ENCODE measurements around the gene S1PR5. TPM values are rescaled to one million over a fixed set of nuclear protein-coding genes. Genes with fewer than 3 reads are reported as not detected.

Gene S1PR5
- total RNA-seq, 1 experiment from 2014 or later, result 4.4 TPM

DNA sequence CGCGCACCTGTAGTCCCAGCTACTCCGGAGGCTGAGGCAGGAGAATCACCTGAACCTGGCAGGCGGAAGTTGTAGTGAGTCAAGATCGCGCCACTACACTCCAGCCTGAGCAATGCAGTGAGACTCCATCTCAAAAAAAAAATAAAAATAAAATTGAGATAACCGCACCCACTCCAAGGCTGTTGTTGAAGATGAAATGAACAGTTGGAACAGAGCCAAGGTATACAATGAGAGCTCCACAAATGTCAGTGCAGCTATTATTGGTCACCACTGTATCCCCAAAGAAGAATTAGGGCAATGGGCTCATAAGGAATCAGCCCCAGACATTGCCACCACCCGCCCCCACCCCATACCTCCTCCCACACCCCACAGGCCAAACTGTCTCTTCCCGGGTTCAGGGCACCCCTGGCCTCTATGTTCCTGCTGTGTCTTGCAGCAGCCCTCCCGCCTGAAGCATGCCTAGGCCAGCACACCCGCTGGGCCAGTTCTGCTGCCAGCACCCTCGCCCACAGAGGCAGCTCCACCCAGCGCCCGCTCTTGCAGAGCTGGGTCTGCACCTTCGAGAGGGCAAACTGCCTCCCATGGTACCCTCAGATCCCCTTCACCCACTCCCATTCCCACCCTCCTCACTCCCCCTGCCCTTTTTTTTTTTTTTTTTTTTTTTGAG, 3.5 kb upstream of the S1PR5 start:
- no peak overlapping the region for H2AFZ ChIP-seq (ENCODE audit: low read depth, low read length, poor library complexity, severe bottlenecking)
- no peaks in the 10 kb centered on the region for H3K27me3 ChIP-seq (ENCODE audit: insufficient read depth, low read length)
- intact Hi-C loops (cut with micrococcal nuclease), result no loop called here
- ChIA-PET POLR2A (no interaction called here), CTCF (interaction anchor here (0.6 to 1.1 kb wide), 2 partner anchors 21 to 23 kb away, joined by 3 read pairs; partner anchors contain the start of gene ATG4D), RAD21 (ENCODE audit: low non-redundant PET in 1 of 2, low total read pairs in 2 of 2, uncharacterized antibody in 2 of 2, unreplicated experiment in 2 of 2) (no interaction called here)
- H3K36me3 ChIP-seq (ENCODE audit: control insufficient read depth in 1 of 2, insufficient read depth in 2 of 2, low read length in 2 of 2), result no peaks in the 10 kb centered on the region
- no peak overlapping the region for H3K27ac ChIP-seq (ENCODE audit: low read depth, low read length)
- no peak overlapping the region for H3K9ac ChIP-seq (ENCODE audit: low read length)
- H3K9me3 ChIP-seq (ENCODE audit: control insufficient read depth in 1 of 2, insufficient read depth in 1 of 2, low read depth in 1 of 2, low read length in 2 of 2), result no peaks in the 10 kb centered on the region
- no peak overlapping the region for H3K4me3 ChIP-seq (replicated peaks in 1 of 2; ENCODE audit: low read depth in 1 of 2, low read length in 2 of 2)
- H3K79me2 ChIP-seq (ENCODE audit: insufficient read depth, low read length), result no peaks in the 10 kb centered on the region
- no peaks in the 10 kb centered on the region for H4K20me1 ChIP-seq (ENCODE audit: insufficient read depth)
- ATAC-seq, result no peak
- H3K4me2 ChIP-seq (ENCODE audit: low read length), result no peak overlapping the region
- no peak for TF ChIP-seq CEBPB (IDR thresholded peaks at IDR 0.05; ENCODE audit: low read depth)
- TF ChIP-seq JUND (IDR thresholded peaks at IDR 0.05), result no peak
- TF ChIP-seq TCF7L2 (IDR thresholded peaks at IDR 0.05; ENCODE audit: borderline replicate concordance, extremely low read depth, insufficient read depth, insufficient read length), result no peak
- TF ChIP-seq, protein P1, sequence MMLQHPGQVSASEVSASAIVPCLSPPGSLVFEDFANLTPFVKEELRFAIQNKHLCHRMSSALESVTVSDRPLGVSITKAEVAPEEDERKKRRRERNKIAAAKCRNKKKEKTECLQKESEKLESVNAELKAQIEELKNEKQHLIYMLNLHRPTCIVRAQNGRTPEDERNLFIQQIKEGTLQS (IDR thresholded peaks at IDR 0.05), result no peak
- no peak for TF ChIP-seq CBX3 (IDR thresholded peaks at IDR 0.05; ENCODE audit: low read depth)
- no peak for DNase-seq (ENCODE audit: low read depth, low spot score)
- no peaks in the 10 kb centered on the region for H3K9me2 ChIP-seq (ENCODE audit: insufficient read depth)
- BruUV-seq (replicated peaks), result no TSS peak
- H3K4me1 ChIP-seq (ENCODE audit: control insufficient read depth in 1 of 2, insufficient read depth in 2 of 2, low read length in 2 of 2), result peaks cover 16 to 44% of the 10 kb centered on the region in 2 experiments; a peak in 3 of 4 replicates

DNA sequence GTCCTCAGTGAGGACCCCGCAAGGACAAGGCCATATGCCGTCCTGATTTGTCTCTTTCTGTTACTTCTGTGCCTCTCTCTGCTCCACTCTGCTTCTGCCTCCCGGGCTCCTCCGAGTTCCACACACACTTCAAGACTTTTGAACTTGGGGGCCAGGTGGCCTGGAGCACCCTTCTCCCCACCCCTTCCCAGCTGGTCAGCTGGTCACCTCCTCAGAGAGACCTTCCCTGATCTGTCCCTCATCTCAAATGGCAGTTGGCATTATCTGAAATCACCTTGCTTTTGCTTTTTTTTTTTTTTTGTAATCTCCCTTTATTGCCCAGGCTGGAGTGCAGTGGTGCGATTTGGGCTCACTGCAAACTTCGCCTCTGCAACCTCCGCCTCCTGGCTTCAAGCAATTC, 2.2 kb upstream of the S1PR5 start:
- no peak overlapping the region for H3K27ac ChIP-seq (ENCODE audit: low read depth, low read length)
- DNase-seq (ENCODE audit: low read depth, low spot score) (no peak), ATAC-seq (no peak)
- H3K4me2 ChIP-seq (ENCODE audit: low read length), result no peak overlapping the region
- H4K20me1 ChIP-seq (ENCODE audit: insufficient read depth), result no peaks in the 10 kb centered on the region
- ChIA-PET POLR2A (no interaction called here), CTCF (interaction anchor here (1.1 kb wide), 1 partner anchor 22 kb away, joined by 3 read pairs; no protein-coding TSS in a partner anchor), RAD21 (ENCODE audit: low non-redundant PET in 1 of 2, low total read pairs in 2 of 2, uncharacterized antibody in 2 of 2, unreplicated experiment in 2 of 2) (no interaction called here)
- H3K36me3 ChIP-seq (ENCODE audit: control insufficient read depth in 1 of 2, insufficient read depth in 2 of 2, low read length in 2 of 2), result no peaks in the 10 kb centered on the region
- no peaks in the 10 kb centered on the region for H3K79me2 ChIP-seq (ENCODE audit: insufficient read depth, low read length)
- TF ChIP-seq EZH2 (IDR thresholded peaks at IDR 0.05) (no peak), SIN3A (IDR thresholded peaks at IDR 0.05; ENCODE audit: low read depth) (no peak), CEBPB (IDR thresholded peaks at IDR 0.05; ENCODE audit: low read depth) (no peak), RAD21 (IDR thresholded peaks at IDR 0.05; ENCODE audit: low read depth) (no peak), ZFX (IDR thresholded peaks at IDR 0.05) (no peak), TCF7L2 (IDR thresholded peaks at IDR 0.05; ENCODE audit: borderline replicate concordance, extremely low read depth, insufficient read depth, insufficient read length) (no peak)
- TF ChIP-seq, protein P2, sequence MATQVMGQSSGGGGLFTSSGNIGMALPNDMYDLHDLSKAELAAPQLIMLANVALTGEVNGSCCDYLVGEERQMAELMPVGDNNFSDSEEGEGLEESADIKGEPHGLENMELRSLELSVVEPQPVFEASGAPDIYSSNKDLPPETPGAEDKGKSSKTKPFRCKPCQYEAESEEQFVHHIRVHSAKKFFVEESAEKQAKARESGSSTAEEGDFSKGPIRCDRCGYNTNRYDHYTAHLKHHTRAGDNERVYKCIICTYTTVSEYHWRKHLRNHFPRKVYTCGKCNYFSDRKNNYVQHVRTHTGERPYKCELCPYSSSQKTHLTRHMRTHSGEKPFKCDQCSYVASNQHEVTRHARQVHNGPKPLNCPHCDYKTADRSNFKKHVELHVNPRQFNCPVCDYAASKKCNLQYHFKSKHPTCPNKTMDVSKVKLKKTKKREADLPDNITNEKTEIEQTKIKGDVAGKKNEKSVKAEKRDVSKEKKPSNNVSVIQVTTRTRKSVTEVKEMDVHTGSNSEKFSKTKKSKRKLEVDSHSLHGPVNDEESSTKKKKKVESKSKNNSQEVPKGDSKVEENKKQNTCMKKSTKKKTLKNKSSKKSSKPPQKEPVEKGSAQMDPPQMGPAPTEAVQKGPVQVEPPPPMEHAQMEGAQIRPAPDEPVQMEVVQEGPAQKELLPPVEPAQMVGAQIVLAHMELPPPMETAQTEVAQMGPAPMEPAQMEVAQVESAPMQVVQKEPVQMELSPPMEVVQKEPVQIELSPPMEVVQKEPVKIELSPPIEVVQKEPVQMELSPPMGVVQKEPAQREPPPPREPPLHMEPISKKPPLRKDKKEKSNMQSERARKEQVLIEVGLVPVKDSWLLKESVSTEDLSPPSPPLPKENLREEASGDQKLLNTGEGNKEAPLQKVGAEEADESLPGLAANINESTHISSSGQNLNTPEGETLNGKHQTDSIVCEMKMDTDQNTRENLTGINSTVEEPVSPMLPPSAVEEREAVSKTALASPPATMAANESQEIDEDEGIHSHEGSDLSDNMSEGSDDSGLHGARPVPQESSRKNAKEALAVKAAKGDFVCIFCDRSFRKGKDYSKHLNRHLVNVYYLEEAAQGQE (IDR thresholded peaks at IDR 0.05; ENCODE audit: low read depth), result no peak
- TF ChIP-seq, protein P1 (IDR thresholded peaks at IDR 0.05), result no peak
- TF ChIP-seq, protein P3, sequence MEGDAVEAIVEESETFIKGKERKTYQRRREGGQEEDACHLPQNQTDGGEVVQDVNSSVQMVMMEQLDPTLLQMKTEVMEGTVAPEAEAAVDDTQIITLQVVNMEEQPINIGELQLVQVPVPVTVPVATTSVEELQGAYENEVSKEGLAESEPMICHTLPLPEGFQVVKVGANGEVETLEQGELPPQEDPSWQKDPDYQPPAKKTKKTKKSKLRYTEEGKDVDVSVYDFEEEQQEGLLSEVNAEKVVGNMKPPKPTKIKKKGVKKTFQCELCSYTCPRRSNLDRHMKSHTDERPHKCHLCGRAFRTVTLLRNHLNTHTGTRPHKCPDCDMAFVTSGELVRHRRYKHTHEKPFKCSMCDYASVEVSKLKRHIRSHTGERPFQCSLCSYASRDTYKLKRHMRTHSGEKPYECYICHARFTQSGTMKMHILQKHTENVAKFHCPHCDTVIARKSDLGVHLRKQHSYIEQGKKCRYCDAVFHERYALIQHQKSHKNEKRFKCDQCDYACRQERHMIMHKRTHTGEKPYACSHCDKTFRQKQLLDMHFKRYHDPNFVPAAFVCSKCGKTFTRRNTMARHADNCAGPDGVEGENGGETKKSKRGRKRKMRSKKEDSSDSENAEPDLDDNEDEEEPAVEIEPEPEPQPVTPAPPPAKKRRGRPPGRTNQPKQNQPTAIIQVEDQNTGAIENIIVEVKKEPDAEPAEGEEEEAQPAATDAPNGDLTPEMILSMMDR (IDR thresholded peaks at IDR 0.05 in 2 of 3, conservative IDR thresholded peaks at IDR 0.05 in 1 of 3; ENCODE audit: borderline replicate concordance in 1 of 3, insufficient read depth in 1 of 3, low read depth in 2 of 3, low read length in 2 of 3), result no peak
- no peak overlapping the region for H2AFZ ChIP-seq (ENCODE audit: low read depth, low read length, poor library complexity, severe bottlenecking)
- no TSS peak for BruUV-seq (replicated peaks)
- no peak overlapping the region for H3K9ac ChIP-seq (ENCODE audit: low read length)
- no peaks in the 10 kb centered on the region for H3K9me2 ChIP-seq (ENCODE audit: insufficient read depth)
- no peaks in the 10 kb centered on the region for H3K27me3 ChIP-seq (ENCODE audit: insufficient read depth, low read length)
- no peaks in the 10 kb centered on the region for H3K9me3 ChIP-seq (ENCODE audit: control insufficient read depth in 1 of 2, insufficient read depth in 1 of 2, low read depth in 1 of 2, low read length in 2 of 2)
- H3K4me1 ChIP-seq (ENCODE audit: control insufficient read depth in 1 of 2, insufficient read depth in 2 of 2, low read length in 2 of 2), result peaks cover 16 to 45% of the 10 kb centered on the region in 2 experiments; a peak in 3 of 4 replicates
- intact Hi-C loops (cut with micrococcal nuclease), result no loop called here
- H3K4me3 ChIP-seq (replicated peaks in 1 of 2; ENCODE audit: low read depth in 1 of 2, low read length in 2 of 2), result no peak overlapping the region

Data from HCT116 (cell line).